RWPE1 (cell line): ENCODE results near the gene DMBT1.
"Not testable (repeated sequence)": the region's sequence is repeated elsewhere in the genome, so short reads cannot be mapped to it uniquely, and the experiment has no call there.

Source experiments
- CTCF ChIA-PET: fragments of 350-600 bp; sonication (Branson Sonifier 250); formaldehyde crosslinking; extraction: SDS; loops from one replicate; lab custom pipeline; 2021; lab: Yijun Ruan, JAX
- POLR2A ChIA-PET: fragments of 400-600 bp; formaldehyde crosslinking; extraction: SDS; loops from one replicate; lab custom pipeline; 2020; ENCODE audit warnings: antibody characterized with exemption; ENCODE audit not compliant: low non-redundant PET; lab: Yijun Ruan, JAX
- DNase-seq: peaks from one replicate; pipeline ENCODE4 v3.0.0; 2012; ENCODE audit warnings: low spot score
- H3K27ac ChIP-seq: fragments of 450-650 bp; 2 replicates; pipeline ENCODE4 v1.5.1; 2017
- TF ChIP-seq, protein P1 (sequence below): fragments of 450-650 bp; conservative IDR thresholded peaks from 2 replicates; pipeline ENCODE4 v1.5.1; 2017; ENCODE audit warnings: low read depth, mild to moderate bottlenecking

The DMBT1 gene

DNA sequence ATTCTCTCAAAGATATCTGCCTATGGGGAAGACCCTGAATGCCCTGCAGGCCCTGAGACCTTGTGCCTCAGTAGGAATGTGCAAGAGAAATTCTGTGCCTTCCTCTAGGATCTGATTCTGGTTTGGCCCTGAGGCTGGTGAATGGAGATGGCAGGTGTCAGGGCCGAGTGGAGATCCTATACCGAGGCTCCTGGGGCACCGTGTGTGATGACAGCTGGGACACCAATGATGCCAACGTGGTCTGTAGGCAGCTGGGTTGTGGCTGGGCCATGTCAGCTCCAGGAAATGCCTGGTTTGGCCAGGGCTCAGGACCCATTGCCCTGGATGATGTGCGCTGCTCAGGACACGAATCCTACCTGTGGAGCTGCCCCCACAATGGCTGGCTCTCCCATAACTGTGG, 15.7 kb downstream of the DMBT1 start:
- no peak for DNase-seq
- TF ChIP-seq, protein P1, sequence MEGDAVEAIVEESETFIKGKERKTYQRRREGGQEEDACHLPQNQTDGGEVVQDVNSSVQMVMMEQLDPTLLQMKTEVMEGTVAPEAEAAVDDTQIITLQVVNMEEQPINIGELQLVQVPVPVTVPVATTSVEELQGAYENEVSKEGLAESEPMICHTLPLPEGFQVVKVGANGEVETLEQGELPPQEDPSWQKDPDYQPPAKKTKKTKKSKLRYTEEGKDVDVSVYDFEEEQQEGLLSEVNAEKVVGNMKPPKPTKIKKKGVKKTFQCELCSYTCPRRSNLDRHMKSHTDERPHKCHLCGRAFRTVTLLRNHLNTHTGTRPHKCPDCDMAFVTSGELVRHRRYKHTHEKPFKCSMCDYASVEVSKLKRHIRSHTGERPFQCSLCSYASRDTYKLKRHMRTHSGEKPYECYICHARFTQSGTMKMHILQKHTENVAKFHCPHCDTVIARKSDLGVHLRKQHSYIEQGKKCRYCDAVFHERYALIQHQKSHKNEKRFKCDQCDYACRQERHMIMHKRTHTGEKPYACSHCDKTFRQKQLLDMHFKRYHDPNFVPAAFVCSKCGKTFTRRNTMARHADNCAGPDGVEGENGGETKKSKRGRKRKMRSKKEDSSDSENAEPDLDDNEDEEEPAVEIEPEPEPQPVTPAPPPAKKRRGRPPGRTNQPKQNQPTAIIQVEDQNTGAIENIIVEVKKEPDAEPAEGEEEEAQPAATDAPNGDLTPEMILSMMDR = no peak
- ChIA-PET POLR2A (no interaction called here), CTCF (interaction anchor here (1.2 kb wide), 1 partner anchor 10 kb away, joined by 3 read pairs; no protein-coding TSS in a partner anchor)
- H3K27ac ChIP-seq = no peak overlapping the region

- ChIA-PET POLR2A (no interaction called here), CTCF (interaction anchor here (0.7 to 1.2 kb wide), 3 partner anchors 12 to 271 kb away, joined by 3 to 5 read pairs (median 4); no protein-coding TSS in a partner anchor)
- no peak for DNase-seq
- no peak overlapping the region for H3K27ac ChIP-seq
- TF ChIP-seq, protein P1 = no peak
These were observed 16.8 kb downstream of the DMBT1 start for GRCh38 chr10:122577311-122577885.

DNA sequence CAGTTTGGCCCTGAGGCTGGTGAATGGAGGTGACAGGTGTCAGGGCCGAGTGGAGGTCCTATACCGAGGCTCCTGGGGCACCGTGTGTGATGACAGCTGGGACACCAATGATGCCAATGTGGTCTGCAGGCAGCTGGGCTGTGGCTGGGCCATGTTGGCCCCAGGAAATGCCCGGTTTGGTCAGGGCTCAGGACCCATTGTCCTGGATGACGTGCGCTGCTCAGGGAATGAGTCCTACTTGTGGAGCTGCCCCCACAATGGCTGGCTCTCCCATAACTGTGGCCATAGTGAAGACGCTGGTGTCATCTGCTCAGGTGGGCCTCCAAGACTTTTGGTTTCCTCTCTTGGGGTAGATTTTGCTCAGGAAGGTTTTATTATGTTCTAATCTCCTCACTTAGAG, 25.5 kb downstream of the DMBT1 start:
- POLR2A ChIA-PET, CTCF ChIA-PET, DNase-seq, H3K27ac ChIP-seq: not testable (repeated sequence)

- no peak overlapping the region for H3K27ac ChIP-seq
- TF ChIP-seq, protein P1 = no peak
- ChIA-PET POLR2A (no interaction called here), CTCF (interaction anchor here (0.7 kb wide), 1 partner anchor 319 kb away, joined by 3 read pairs; no protein-coding TSS in a partner anchor)
- DNase-seq = no peak
These were observed 26.7 kb downstream of the DMBT1 start for GRCh38 chr10:122587098-122587760.

DNA sequence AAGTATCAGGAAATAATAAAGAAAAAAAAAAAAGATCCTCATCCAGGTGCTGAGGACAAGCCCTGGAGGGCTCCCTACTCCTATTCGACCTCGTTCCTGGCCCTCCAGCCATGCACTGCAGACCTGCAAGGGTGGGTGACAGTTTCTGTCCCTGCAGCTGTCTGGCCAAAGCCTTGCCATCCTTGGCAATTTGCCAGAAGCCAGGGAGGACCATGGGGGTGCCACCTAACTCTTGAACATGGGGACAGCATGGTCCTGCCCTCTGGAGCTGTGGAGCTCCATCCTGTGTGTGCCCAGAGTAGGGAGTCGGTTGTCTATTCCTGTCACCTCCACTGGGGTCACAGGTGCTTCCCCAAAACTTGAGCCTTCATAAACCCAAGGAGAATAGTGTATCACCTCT, 27.8 kb downstream of the DMBT1 start:
- ChIA-PET CTCF (interaction anchor here (0.6 kb wide), 1 partner anchor 97 kb away, joined by 3 read pairs; no protein-coding TSS in a partner anchor), POLR2A (no interaction called here)
- H3K27ac ChIP-seq = no peak overlapping the region
- TF ChIP-seq, protein P1 = no peak
- no peak for DNase-seq

DNA sequence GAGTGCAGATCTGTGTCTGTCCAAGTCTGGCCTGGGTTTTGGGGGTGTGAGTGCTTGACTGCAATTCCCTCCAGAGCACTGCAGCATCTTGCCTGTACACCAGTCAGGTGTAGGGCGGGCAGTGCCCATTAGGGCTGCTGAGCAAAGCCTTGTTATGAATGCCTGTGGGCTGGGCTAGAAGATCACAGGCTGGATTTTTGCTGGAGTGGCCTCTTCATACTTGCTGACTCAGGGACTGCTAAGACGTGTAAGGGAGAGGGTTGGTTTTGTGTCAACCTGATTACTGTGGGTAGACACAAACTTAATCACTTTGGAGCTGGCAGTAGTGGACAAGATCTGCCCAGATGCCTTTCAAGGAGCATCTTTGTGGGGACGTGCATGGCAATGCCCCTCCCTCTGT, 29.6 kb downstream of the DMBT1 start:
- ChIA-PET POLR2A (no interaction called here), CTCF (no interaction called here)
- H3K27ac ChIP-seq = no peak overlapping the region
- DNase-seq = no peak
- TF ChIP-seq, protein P1 = no peak

DNA sequence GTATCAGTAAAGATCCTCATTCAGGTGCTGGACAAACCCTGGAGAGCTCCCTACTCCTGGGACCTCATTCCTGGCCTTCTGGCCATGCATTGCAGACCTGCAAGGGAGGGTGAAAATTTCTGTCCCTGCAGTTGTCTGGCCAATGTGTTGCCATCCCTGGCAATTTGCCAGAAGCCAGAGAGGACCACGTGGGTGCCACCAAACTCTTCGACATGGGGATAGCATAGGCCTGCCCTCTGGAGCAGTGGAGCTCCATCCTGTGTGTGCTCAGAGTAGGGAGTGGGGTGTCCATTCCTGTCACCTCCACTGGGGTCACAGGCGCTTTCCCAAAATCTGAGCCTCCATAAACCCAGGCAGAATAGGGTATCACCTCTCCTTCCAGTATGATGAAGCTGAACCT, 31.2 kb downstream of the DMBT1 start:
- H3K27ac ChIP-seq = no peak overlapping the region
- ChIA-PET CTCF (interaction anchor here (0.6 kb wide), 1 partner anchor 215 kb away, joined by 3 read pairs; no protein-coding TSS in a partner anchor), POLR2A (interaction anchor here (0.7 kb wide), 1 partner anchor 14 kb away, joined by 3 read pairs; no protein-coding TSS in a partner anchor)
- no peak for DNase-seq
- TF ChIP-seq, protein P1 = no peak
